HG03571 (cell line): Measurements from ENCODE around the gene UBE2O.

Experiments used
- ATAC-seq: cut with Tn5 transposase; IDR thresholded peaks from one replicate; pipeline ENCODE4 v1.9.1; 2021; ENCODE audit not compliant: unreplicated experiment

Gene UBE2O

DNA sequence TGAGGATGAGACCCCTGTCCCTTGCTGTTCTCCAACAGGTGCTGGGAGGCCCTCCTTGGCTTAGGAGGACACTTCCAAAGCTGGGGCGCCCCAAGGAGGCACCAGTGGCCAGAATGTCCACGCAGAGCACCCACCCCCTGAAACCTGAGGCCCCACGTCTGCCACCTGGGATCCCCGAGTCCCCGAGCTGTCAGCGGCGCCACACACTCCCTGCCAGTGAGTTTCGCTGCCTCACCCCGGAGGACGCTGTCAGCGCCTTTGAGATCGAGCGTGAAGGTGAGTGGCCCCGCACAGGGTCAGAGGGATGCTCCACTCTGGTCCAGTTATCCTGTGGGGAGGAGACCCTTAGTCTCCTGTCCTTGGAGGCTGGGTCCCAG, 15.7 kb upstream of the UBE2O start:
- ATAC-seq, result no peak

- ATAC-seq, result no peak
Observed at GRCh38 chr17:76467809-76468633, 15.1 kb upstream of the UBE2O start.

DNA sequence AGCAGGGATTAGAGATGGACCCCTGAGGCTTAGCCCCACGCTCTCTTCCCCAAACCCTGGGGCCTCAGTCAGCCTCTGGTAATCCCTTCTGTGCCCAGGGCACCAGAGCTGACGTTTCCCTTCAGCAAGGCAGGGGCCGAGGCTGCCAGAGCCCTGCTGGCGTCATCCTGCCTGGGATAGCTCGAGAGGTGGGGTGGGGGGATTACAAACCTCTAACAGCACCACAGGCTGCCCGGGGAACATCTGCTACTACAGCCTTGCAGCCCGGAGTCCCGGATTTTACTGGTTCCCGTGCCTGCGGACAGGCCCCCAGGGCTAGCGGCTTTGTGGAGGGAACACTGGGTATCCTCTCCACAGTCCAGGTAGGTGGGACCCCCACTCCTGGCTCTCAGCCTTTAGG, 14.4 kb upstream of the UBE2O start, which contains the start of gene AANAT:
Gene AANAT, plus strand, starts transcription at position 238 of the 400 bp plus-strand sequence. CDS start 1,144 bp downstream, outside the sequence.
- ATAC-seq, result no peak

GRCh38 chr17:76466775-76467130, 13.8 kb upstream of the UBE2O start:
- no peak for ATAC-seq

DNA sequence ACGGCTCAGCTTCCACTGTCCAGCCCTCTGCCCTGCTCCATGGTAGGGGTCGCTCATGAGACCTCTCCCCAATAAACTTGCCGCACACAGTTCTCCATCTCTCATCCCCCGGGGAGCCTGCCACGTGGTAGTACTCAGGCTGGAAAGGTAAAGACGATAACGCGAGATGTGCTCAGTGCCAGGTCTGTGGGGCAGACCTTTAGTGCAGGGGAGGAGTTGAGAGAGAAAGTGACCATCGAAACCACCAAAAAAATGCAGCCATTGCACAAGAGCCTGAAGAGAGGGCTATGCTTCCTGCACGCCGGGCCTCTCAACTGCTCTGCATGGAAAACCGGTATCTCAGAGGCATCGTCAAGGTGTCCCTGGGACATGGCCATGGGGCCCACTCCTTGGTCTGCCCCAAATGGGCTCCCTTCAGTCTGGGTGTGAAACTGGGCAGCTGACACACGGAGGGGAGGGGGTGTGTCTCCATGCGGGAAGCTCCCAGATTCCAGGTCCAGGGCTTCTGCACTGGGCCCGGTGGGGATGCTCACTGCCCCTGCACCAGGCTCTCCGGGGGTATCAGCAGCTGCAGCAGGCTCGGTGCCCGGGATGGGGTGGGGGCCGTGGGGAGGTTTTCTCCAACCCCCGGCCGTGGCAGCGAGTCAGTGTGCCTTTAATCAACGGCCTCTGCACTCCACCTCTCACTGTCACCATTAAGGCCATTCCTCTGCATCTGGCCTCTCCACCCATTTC, 9.8 kb upstream of the UBE2O start:
- no peak for ATAC-seq

DNA sequence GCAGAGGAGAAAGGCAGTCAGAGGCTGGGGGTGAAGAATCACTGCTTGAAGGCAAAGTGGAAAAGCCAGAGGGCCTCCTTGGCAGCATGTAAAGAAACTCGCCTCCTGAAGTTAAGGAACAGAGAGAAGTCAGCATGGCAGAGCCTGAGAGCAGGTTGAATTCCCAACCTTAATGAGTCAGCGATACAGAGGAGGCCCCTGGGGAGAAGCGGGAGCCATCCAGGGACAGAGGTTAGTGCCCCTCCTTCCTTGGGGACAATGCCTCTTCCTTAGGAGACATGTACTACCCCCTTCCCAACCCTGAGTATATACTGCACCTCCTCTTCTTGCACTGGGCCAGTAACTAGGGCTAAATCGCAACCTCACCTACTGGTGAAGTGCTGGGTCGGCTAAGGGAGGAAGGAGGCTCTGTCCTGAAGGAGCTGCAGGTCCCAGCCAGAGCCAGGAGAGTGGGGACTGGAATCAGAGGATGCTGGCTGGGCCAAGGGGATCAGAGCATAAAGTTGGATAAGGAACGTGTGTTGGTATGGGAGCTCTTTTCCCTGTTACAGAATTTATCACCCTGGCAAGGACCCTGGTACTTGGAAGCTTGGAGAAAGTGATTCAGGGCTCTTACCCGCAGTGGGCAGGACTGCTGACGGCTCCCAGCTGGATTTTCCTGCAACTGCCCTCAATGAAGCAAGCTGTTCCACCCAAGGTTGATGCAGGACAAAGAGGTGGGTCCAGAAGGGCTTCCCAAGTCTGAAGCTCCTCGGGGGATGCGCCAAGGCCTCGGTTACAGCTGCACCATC, 9.0 kb upstream of the UBE2O start:
- no peak for ATAC-seq

DNA sequence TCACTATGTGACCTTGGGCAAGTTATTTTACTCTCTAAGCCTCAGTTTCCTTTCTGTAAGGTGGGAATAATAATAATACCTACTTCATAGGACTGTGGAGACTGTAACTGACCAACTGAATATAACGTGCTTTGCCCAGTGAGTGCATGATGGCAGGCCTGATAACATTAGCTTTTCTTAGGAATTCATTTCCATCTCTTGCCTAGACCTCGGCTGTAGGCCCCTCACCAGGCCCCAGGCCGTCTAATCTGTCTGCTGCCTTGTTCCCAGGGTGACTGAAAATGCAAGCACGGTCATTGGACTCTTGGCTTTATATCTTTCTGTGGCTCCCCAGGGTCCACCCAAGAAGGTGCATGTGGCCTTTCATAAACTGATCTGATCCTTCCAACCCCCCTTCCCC, 6.7 kb upstream of the UBE2O start:
- no peak for ATAC-seq

- no peak for ATAC-seq
Observed at GRCh38 chr17:76458580-76459490, 5.9 kb upstream of the UBE2O start.

DNA sequence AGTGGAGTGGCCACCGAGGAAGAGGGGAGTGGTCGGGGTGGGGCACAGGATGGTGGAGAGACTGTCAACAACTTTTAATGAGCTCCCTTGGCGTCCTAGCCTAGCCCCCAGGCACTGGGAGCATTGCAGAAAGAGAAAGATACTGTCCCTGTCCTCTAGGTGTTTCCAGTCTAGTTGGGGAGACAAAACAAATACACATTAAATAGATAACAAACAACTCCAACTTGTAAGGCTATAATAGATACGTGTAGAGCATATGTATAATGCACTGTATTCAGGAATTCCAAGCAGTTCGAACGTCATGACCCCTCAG, 435 bp upstream of the UBE2O start:
- ATAC-seq, result no peak

DNA sequence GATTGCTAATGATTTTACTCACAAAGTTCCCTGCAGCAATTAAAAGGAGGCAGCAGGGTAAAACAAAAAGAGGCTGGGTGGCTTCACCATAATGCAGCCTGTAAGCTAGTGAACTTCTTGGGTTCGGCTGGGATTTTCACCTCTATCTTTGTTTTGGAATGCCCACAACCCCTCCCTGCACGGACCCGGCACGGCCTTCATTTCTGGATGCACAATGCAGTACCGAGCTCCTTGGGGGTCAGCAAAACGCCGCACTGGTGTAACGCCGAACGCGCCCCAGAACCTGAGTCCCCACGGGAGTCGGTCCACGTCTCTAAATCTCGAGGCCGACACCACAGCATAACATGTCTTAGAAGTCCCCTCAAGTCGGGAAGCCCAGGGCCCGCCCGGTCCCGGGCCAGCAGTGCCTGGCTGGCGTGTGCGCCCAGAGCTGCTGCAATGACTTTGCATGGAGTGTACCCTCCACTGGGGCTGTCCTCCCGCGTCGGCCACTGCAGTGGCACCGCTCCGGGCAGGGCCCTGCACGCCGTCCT, 759 bp downstream of the UBE2O start:
- peak; percentile 20 for ATAC-seq

GRCh38 chr17:76451506-76451905, 1.4 kb downstream of the UBE2O start:
- no peak for ATAC-seq

GRCh38 chr17:76449126-76449525, 3.8 kb downstream of the UBE2O start:
- ATAC-seq, result no peak

DNA sequence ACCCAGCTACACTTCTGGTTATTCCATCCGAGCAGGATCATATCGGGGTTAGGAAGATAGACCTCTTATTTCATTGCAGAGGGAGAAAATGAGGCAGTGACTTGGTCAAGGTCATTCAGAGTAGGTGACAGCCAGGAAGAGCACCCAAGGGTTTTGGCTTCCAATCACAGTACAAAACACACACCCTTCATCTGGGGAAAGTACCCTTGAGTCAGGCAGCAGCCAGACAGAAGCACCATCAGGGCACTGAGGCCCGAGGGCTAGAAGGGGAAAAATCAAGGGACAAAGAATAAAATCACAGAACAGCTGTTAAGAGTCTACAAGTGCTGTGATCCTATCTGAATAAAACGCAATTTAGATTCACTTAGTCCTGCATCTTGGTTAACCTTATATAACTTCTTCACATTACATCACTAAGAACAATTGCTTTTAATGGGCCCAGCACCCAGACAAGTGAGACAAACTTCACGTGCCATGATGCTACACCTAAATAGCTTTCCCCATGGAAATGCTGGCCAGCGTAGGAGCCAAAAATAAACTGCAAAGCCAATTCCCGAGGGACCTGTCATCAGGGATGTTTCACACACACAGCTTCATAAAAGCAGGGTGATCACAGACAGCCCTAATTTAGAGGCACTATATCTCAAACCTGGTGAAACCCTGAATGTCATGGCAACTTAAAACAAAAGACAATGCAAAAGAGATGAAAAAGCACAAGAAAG, 4.9 kb downstream of the UBE2O start:
- ATAC-seq, result no peak

- ATAC-seq, result no peak
Observed at GRCh38 chr17:76446449-76447231, 6.3 kb downstream of the UBE2O start.

- ATAC-seq, result no peak
Observed at GRCh38 chr17:76445697-76446448, 7.1 kb downstream of the UBE2O start.

DNA sequence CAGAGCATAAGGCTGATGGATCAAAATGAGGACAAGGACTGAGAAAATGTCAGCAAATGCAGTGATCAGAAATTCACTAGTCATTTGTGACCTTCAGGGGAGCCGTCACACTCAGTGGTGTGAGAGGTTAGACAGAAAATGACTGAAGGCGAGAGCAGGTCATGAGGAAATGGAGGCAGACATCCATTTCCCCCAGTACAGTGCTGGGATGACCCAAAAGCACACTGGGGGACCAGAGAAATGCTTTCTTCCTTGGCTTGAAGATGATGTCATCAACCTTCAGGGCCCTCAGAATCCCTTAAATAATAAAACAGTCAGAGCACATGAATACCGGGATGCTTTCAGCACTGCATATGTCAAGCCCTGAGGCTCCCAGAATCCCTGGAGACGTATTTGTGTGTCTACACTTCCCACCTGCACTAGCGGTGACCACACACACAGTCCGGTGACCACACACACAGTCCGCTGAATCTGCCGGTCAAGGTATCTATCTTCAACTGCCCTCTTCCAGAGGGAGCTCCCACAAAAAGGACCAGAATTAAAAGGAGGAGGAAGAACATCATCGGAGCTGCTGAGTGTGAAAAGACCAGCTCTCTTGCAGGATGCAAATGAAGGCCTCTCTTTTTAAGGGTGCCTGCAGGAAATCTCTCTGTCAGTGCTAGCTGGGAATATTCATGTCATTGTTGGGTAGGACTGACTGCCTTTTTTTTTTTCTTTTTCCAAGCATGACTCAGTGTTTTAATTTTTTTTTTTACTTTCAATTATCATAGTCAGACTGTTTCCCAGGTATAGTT, 8.2 kb downstream of the UBE2O start:
- ATAC-seq, result no peak
